H1 (cell line): ENCODE data around the gene SLC35F3. TPM values are rescaled to one million over a fixed set of nuclear protein-coding genes. Genes with fewer than 3 reads are reported as not detected.

Experiments used
- CTCF ChIA-PET: fragments of 300-600 bp; sonication (Branson Sonifier 250); formaldehyde crosslinking; loops from one replicate; lab custom pipeline; 2021; ENCODE audit not compliant: partially characterized antibody; lab: Charles Lee
- POLR2A ChIA-PET: fragments of 300-600 bp; sonication (Branson Sonifier 250); formaldehyde crosslinking; loops from one replicate; lab custom pipeline; 2021; ENCODE audit warnings: inconsistent platforms; ENCODE audit not compliant: partially characterized antibody; lab: Charles Lee
- DNase-seq, 2 experiments: peaks; one replicate each; pipeline versions ENCODE4 v3.0.0 to v3.0.0-alpha.2; 2010 to 2022; ENCODE audit warnings: low spot score in 2 of 2, low read depth in 1 of 2, mixed read lengths in 1 of 2
- FAIRE-seq: peaks from 2 replicates; lab custom pipeline; 2011; peaks lifted over from hg19 to GRCh38; lab: Jason Lieb, UNC
- H2AFZ ChIP-seq: 2 replicates; pipeline ENCODE4 v1.8.1; 2012; ENCODE audit warnings: low read length, inconsistent platforms
- H2AK5ac ChIP-seq: 2 replicates; pipeline ENCODE4 v1.6.1; 2013; ENCODE audit warnings: low read depth, low read length
- H2BK120ac ChIP-seq: replicated peaks from 2 replicates; pipeline ENCODE3; 2013; ENCODE audit warnings: low read depth, low read length, inconsistent platforms
- H2BK12ac ChIP-seq: 2 replicates; pipeline ENCODE4 v1.6.1; 2013; ENCODE audit warnings: low read depth, low read length
- H2BK15ac ChIP-seq: 2 replicates; pipeline ENCODE4 v1.6.1; 2013; ENCODE audit warnings: low read length
- H2BK20ac ChIP-seq: 2 replicates; pipeline ENCODE4 v1.6.1; 2013; ENCODE audit warnings: low read length
- H2BK5ac ChIP-seq: 2 replicates; pipeline ENCODE4 v1.6.1; 2013; ENCODE audit warnings: low read depth, low read length
- H3K14ac ChIP-seq: 2 replicates; pipeline ENCODE4 v1.6.1; 2013; ENCODE audit warnings: inconsistent platforms; ENCODE audit not compliant: insufficient read length
- H3K18ac ChIP-seq: 2 replicates; pipeline ENCODE4 v1.6.1; 2013; ENCODE audit warnings: low read length; ENCODE audit errors: extremely low read depth
- H3K23ac ChIP-seq: 2 replicates; pipeline ENCODE4 v1.6.1; 2013; ENCODE audit warnings: inconsistent platforms; ENCODE audit not compliant: insufficient read length
- H3K23me2 ChIP-seq: 2 replicates; pipeline ENCODE4 v1.6.1; 2013; ENCODE audit warnings: low read depth, low read length
- H3K27ac ChIP-seq: 2 replicates; pipeline ENCODE4 v1.6.1; 2011; ENCODE audit warnings: low read depth, low read length, inconsistent platforms
- H3K27me3 ChIP-seq, 4 experiments: replicated peaks in 1 of 4; 1 replicate in 1 of 4; 2 replicates in 3 of 4; pipeline versions ENCODE4 v1.6.1 to v1.8.1; 2011 to 2013; ENCODE audit warnings: low read length in 3 of 4, mild to moderate bottlenecking in 3 of 4, inconsistent platforms in 2 of 4, mixed read lengths in 2 of 4, moderate library complexity in 1 of 4; ENCODE audit not compliant: control insufficient read depth in 3 of 4, insufficient read depth in 3 of 4; ENCODE audit errors: extremely low read depth in 1 of 4
- H3K36me3 ChIP-seq, 4 experiments: 2 replicates each; pipeline versions ENCODE4 v1.6.1 to v1.8.1; 2011 to 2013; ENCODE audit warnings: mild to moderate bottlenecking in 4 of 4, low read length in 3 of 4, moderate library complexity in 2 of 4, control low read depth in 1 of 4, inconsistent platforms in 1 of 4; ENCODE audit not compliant: insufficient read depth in 4 of 4, control insufficient read depth in 2 of 4
- H3K4ac ChIP-seq: replicated peaks from 2 replicates; pipeline ENCODE3; 2013; ENCODE audit warnings: low read length, low read depth, mixed read lengths, inconsistent platforms; ENCODE audit not compliant: insufficient read length
- H3K4me1 ChIP-seq, 4 experiments: replicated peaks in 1 of 4; 1 replicate in 1 of 4; 2 replicates in 3 of 4; pipeline versions ENCODE4 v1.6.1 to v1.8.1; 2011 to 2013; ENCODE audit warnings: low read length in 3 of 4, inconsistent platforms in 2 of 4, mixed read lengths in 1 of 4; ENCODE audit not compliant: insufficient read depth in 4 of 4, control insufficient read depth in 3 of 4
- H3K4me2 ChIP-seq, 2 experiments: 2 replicates each; pipeline versions ENCODE4 v1.6.1 to v1.8.1; 2011 to 2013; ENCODE audit warnings: low read depth in 2 of 2, low read length in 2 of 2, control low read depth in 1 of 2, inconsistent platforms in 1 of 2, mild to moderate bottlenecking in 1 of 2; ENCODE audit not compliant: insufficient read depth in 1 of 2
- H3K4me3 ChIP-seq, 4 experiments: fragments of 200-600, 300-600 bp in 1 of 4; sonication (generic), shearing (Covaris generic), sonication (Bioruptor Twin) in 1 of 4; 2 replicates each; pipeline versions ENCODE4 v1.5.1 to v1.8.1; 2011 to 2016; ENCODE audit warnings: low read length in 4 of 4, low read depth in 3 of 4, control low read depth in 2 of 4, inconsistent platforms in 2 of 4, mild to moderate bottlenecking in 2 of 4, mixed read lengths in 1 of 4, moderate library complexity in 1 of 4; ENCODE audit not compliant: insufficient read depth in 2 of 4; ENCODE audit errors: extremely low read depth in 1 of 4
- H3K56ac ChIP-seq: replicated peaks from 2 replicates; pipeline ENCODE3; 2013; ENCODE audit warnings: low read depth, mild to moderate bottlenecking, mixed read lengths, low read length, inconsistent platforms; ENCODE audit not compliant: insufficient read length
- H3K79me1 ChIP-seq: 2 replicates; pipeline ENCODE4 v1.6.1; 2013; ENCODE audit warnings: low read depth, low read length, control low read depth
- H3K79me2 ChIP-seq, 2 experiments: 2 replicates each; pipeline versions ENCODE4 v1.6.1 to v1.8.1; 2012 to 2013; ENCODE audit warnings: low read length in 2 of 2, mild to moderate bottlenecking in 2 of 2, inconsistent platforms in 1 of 2; ENCODE audit not compliant: insufficient read depth in 2 of 2, control insufficient read depth in 1 of 2
- H3K9ac ChIP-seq, 4 experiments: replicated peaks in 1 of 4; 1 replicate in 1 of 4; 2 replicates in 3 of 4; pipeline versions ENCODE4 v1.6.1 to v1.8.1; 2011 to 2013; ENCODE audit warnings: low read depth in 3 of 4, low read length in 3 of 4, control low read depth in 2 of 4, mild to moderate bottlenecking in 2 of 4, moderate library complexity in 2 of 4, inconsistent platforms in 1 of 4; ENCODE audit errors: extremely low read depth in 1 of 4
- H3K9me3 ChIP-seq, 2 experiments: 2 replicates each; pipeline versions ENCODE4 v1.6.1 to v1.8.1; 2012 to 2013; ENCODE audit warnings: mild to moderate bottlenecking in 2 of 2, moderate library complexity in 2 of 2, control low read depth in 1 of 2, inconsistent platforms in 1 of 2, low read depth in 1 of 2, low read length in 1 of 2, mixed read lengths in 1 of 2; ENCODE audit not compliant: insufficient read depth in 2 of 2
- H4K20me1 ChIP-seq, 2 experiments: replicated peaks in 1 of 2; 2 replicates each; pipeline versions ENCODE3 to v1.8.1; 2011 to 2013; ENCODE audit warnings: inconsistent platforms in 2 of 2, low read length in 2 of 2, mild to moderate bottlenecking in 1 of 2; ENCODE audit not compliant: insufficient read depth in 2 of 2, control insufficient read depth in 1 of 2
- H4K5ac ChIP-seq: 2 replicates; pipeline ENCODE4 v1.6.1; 2013; ENCODE audit warnings: low read length, low read depth, mixed read lengths, inconsistent platforms; ENCODE audit not compliant: insufficient read length
- H4K8ac ChIP-seq: 2 replicates; pipeline ENCODE4 v1.8.0; 2013; ENCODE audit warnings: mild to moderate bottlenecking, moderate library complexity, low read length, inconsistent platforms; ENCODE audit not compliant: insufficient read depth; ENCODE audit errors: extremely low read depth
- H4K91ac ChIP-seq: replicated peaks from 2 replicates; pipeline ENCODE3; 2013; ENCODE audit warnings: low read length, mixed read lengths, inconsistent platforms; ENCODE audit not compliant: insufficient read length
- SRF ChIP-seq: IDR thresholded peaks from 2 replicates; pipeline ENCODE4 v1.6.1; 2011; ENCODE audit warnings: mild to moderate bottlenecking, low read depth, low read length, moderate library complexity
- polyA plus RNA-seq, 7 experiments: library from polyadenylated mRNA; depleted of rRNA in 3 of 7; stranded (reverse) in 5 of 7; unstranded in 2 of 7; fragments of >200 nt in 5 of 7; fragments of 200-250 nt in 2 of 7; gene quantifications; 1 replicate in 5 of 7; 2 replicates in 1 of 7; 4 replicates in 1 of 7; pipeline versions ENCODE4 v1.2.1 to v1.2.3, GENCODE V29; 2011 to 2013; ENCODE audit warnings: missing spikeins in 2 of 7, mixed read lengths in 2 of 7
- total RNA-seq: library from RNA; stranded (reverse); fragmentation: NEBNext Ultra II Directional; extraction: Animal tissue kit (Norgen Biotek cat#: 25700); gene quantifications from 2 replicates; pipeline ENCODE4 v1.2.1, GENCODE V29; 2021

SLC35F3 gene
- total and polyA plus RNA-seq, 2 of the 8 experiments (the other 6 are each of a cell fraction or from before 2014, with no cell fraction given), result 0.78 to 1.2 TPM

DNA sequence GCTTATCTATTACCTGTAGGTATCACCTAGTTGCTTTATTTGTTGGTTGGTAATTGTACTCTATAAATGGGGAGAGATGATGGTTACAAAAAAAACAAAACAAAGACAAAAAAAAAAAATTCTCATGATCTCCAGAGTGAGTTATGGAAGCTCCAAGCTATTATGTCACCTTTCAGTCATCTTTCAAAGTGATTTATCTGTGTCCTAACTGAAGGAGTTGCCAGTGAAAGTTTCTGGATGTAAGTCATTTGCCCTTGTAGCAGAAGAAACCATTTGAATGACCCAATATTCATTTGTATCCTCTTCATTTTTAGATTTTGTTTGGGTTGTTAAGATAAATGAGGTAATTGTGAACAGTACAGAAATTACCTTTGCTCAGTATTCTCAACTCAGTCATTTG lies 3.6 kb downstream of the SLC35F3 start:
- H3K56ac ChIP-seq, result no peak overlapping the region
- H3K79me1 ChIP-seq, result no peaks in the 10 kb centered on the region
- H3K9me3 ChIP-seq, result no peaks in the 10 kb centered on the region
- H3K23me2 ChIP-seq, result peaks cover 14% of the 10 kb centered on the region
- no peak overlapping the region for H3K4me2 ChIP-seq
- no peaks in the 10 kb centered on the region; a peak in 1 of 8 replicates for H3K36me3 ChIP-seq
- no peak overlapping the region for H3K14ac ChIP-seq
- H3K4ac ChIP-seq, result no peak overlapping the region
- ChIA-PET POLR2A (no interaction called here), CTCF (interaction anchor here (1.4 kb wide), 1 partner anchor 9 kb away, joined by 5 read pairs; no protein-coding TSS in a partner anchor)
- no peak overlapping the region for H4K91ac ChIP-seq
- H3K79me2 ChIP-seq, result no peaks in the 10 kb centered on the region
- H3K27ac ChIP-seq, result no peak overlapping the region
- no peak overlapping the region for H2BK5ac ChIP-seq
- H2BK20ac ChIP-seq, result no peak overlapping the region
- H3K9ac ChIP-seq, result no peak overlapping the region
- no peak overlapping the region for H3K23ac ChIP-seq
- H2AK5ac ChIP-seq, result no peak overlapping the region
- FAIRE-seq (no peak), DNase-seq (no peak)
- no peak overlapping the region for H3K18ac ChIP-seq
- TF ChIP-seq SRF, result no peak
- no peak overlapping the region for H2AFZ ChIP-seq
- peaks cover 0 to 2% of the 10 kb centered on the region in 2 experiments for H4K20me1 ChIP-seq
- no peak overlapping the region for H4K8ac ChIP-seq
- H3K27me3 ChIP-seq, result peaks cover 18 to 31% (median 23%) of the 10 kb centered on the region in 4 experiments
- peaks cover 0 to 4% (median 2%) of the 10 kb centered on the region in 4 experiments; a peak in 3 of 7 replicates for H3K4me1 ChIP-seq
- H2BK12ac ChIP-seq, result no peak overlapping the region
- no peak overlapping the region for H4K5ac ChIP-seq
- H2BK15ac ChIP-seq, result no peak overlapping the region
- H3K4me3 ChIP-seq, result no peak overlapping the region
- H2BK120ac ChIP-seq, result no peak overlapping the region
